HepG2 (cell line): ENCODE results near the gene BLOC1S4. TPM values are rescaled to one million over a fixed set of nuclear protein-coding genes. Genes with fewer than 3 reads are reported as not detected.

ENCODE experiments used
- ETV6 ChIP-seq: sonication (generic); formaldehyde crosslinking; conservative IDR thresholded peaks from 2 replicates; pipeline ENCODE4 v1.4.0; 2020; ENCODE audit warnings: missing genetic modification reagents
- HCFC1 ChIP-seq: fragments of 150-350 bp; IDR thresholded peaks from 2 replicates; pipeline ENCODE4 v1.6.1; 2014; ENCODE audit warnings: low read depth, low read length
- MYC ChIP-seq: sonication (generic); formaldehyde crosslinking; IDR thresholded peaks from 2 replicates; pipeline ENCODE4 v1.9.0; 2021; ENCODE audit warnings: missing genetic modification reagents, borderline replicate concordance
- PCBP2 ChIP-seq: fragments of 200-400 bp; formaldehyde crosslinking; optimal IDR thresholded peaks from 2 replicates; pipeline ENCODE3; 2018; ENCODE audit warnings: low read length, low read depth; ENCODE audit not compliant: poor library complexity, severe bottlenecking
- SAFB2 ChIP-seq: sonication (generic); formaldehyde crosslinking; IDR thresholded peaks from 2 replicates; pipeline ENCODE4 v1.5.1; 2020; ENCODE audit warnings: missing genetic modification reagents, low read depth, mild to moderate bottlenecking, borderline replicate concordance
- ZNF17 ChIP-seq: sonication (generic); formaldehyde crosslinking; IDR thresholded peaks from 2 replicates; pipeline ENCODE4 v1.5.0; 2020; ENCODE audit warnings: mild to moderate bottlenecking, missing genetic modification reagents
- polyA plus RNA-seq, 8 experiments: library from polyadenylated mRNA; depleted of rRNA in 3 of 8; stranded (reverse) in 7 of 8; unstranded in 1 of 8; fragments of >200 nt; fragmentation: Illumina TruSeq in 4 of 8; extraction: Trizol in 4 of 8; gene quantifications; 2 replicates each; pipeline versions ENCODE4 v1.2.1 to v1.2.3, GENCODE V29; 2011 to 2016; ENCODE audit warnings: low read depth in 4 of 8, missing spikeins in 1 of 8, mixed read lengths in 1 of 8; ENCODE audit not compliant: insufficient read depth in 1 of 8
- total RNA-seq, 5 experiments: library from RNA; depleted of rRNA; stranded (reverse); fragments of >200 nt; fragmentation: Illumina TruSeq; extraction: Trizol; gene quantifications; 2 replicates each; pipeline ENCODE4 v1.2.3, GENCODE V29; 2016; ENCODE audit warnings: low read depth in 1 of 5
- TF ChIP-seq, protein P1 (sequence below): IDR thresholded peaks from 2 replicates; pipeline ENCODE4 v1.6.1; 2016; ENCODE audit warnings: low read depth, missing genetic modification reagents, missing compliant biosample characterization
- TF ChIP-seq, protein P2 (sequence below): sonication (generic); formaldehyde crosslinking; IDR thresholded peaks from 2 replicates; pipeline ENCODE4; 2020; ENCODE audit warnings: missing genetic modification reagents, mild to moderate bottlenecking, borderline replicate concordance
- TF ChIP-seq, protein P3 (sequence below): sonication (generic); formaldehyde crosslinking; conservative IDR thresholded peaks from 2 replicates; pipeline ENCODE4 v1.4.0; 2020; ENCODE audit warnings: missing genetic modification reagents
- TF ChIP-seq, protein P4 (sequence below): sonication (generic); formaldehyde crosslinking; IDR thresholded peaks from 2 replicates; pipeline ENCODE4 v1.4.0; 2020; ENCODE audit warnings: missing genetic modification reagents, borderline replicate concordance
- TF ChIP-seq, protein P5 (sequence below): IDR thresholded peaks from 2 replicates; pipeline ENCODE4 v1.6.1; 2012; ENCODE audit warnings: low read length, improper control_type of control experiment

Gene BLOC1S4
- total and polyA plus RNA-seq, 2 of the 13 experiments (the other 11 are each of a cell fraction or from before 2014, with no cell fraction given), result 15.5 to 20.9 TPM

DNA sequence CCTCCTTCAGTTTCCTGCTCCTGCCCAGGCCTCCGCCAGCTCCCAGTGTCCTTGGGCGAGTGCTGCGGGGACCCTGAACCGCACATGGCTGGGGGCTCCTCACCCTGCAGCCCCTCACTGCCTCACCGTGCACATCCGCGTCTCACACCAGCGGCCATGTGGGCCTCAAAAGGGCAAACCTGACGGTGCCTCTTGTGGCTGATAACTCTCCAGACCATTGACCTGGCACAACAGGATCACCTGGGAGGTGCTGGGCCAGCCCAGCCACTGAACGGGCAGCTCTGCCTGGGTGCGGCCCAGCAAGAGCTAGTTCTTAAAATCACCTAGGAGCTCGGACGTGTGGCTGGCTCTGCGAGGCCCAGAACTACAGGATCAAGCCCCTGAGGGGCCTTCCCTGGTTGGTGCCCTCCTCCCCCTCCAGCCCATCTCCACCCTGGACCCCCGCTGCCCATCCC lies 26.4 kb upstream of the BLOC1S4 start (continued):
- TF ChIP-seq, protein P1, sequence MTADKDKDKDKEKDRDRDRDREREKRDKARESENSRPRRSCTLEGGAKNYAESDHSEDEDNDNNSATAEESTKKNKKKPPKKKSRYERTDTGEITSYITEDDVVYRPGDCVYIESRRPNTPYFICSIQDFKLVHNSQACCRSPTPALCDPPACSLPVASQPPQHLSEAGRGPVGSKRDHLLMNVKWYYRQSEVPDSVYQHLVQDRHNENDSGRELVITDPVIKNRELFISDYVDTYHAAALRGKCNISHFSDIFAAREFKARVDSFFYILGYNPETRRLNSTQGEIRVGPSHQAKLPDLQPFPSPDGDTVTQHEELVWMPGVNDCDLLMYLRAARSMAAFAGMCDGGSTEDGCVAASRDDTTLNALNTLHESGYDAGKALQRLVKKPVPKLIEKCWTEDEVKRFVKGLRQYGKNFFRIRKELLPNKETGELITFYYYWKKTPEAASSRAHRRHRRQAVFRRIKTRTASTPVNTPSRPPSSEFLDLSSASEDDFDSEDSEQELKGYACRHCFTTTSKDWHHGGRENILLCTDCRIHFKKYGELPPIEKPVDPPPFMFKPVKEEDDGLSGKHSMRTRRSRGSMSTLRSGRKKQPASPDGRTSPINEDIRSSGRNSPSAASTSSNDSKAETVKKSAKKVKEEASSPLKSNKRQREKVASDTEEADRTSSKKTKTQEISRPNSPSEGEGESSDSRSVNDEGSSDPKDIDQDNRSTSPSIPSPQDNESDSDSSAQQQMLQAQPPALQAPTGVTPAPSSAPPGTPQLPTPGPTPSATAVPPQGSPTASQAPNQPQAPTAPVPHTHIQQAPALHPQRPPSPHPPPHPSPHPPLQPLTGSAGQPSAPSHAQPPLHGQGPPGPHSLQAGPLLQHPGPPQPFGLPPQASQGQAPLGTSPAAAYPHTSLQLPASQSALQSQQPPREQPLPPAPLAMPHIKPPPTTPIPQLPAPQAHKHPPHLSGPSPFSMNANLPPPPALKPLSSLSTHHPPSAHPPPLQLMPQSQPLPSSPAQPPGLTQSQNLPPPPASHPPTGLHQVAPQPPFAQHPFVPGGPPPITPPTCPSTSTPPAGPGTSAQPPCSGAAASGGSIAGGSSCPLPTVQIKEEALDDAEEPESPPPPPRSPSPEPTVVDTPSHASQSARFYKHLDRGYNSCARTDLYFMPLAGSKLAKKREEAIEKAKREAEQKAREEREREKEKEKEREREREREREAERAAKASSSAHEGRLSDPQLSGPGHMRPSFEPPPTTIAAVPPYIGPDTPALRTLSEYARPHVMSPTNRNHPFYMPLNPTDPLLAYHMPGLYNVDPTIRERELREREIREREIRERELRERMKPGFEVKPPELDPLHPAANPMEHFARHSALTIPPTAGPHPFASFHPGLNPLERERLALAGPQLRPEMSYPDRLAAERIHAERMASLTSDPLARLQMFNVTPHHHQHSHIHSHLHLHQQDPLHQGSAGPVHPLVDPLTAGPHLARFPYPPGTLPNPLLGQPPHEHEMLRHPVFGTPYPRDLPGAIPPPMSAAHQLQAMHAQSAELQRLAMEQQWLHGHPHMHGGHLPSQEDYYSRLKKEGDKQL, result 0 out of 2 replicates have a peak, but pooled peaks have one; percentile 26
- TF ChIP-seq ZNF17 (CRISPR knock-in tag) (no peak), MYC (CRISPR knock-in tag) (peak; percentile 32; the same call in 1 of the 2 replicates), SAFB2 (CRISPR knock-in tag) (0 out of 2 replicates have a peak, but pooled peaks have one; percentile 73), HCFC1 (no peak), PCBP2 (no peak), ETV6 (CRISPR knock-in tag) (no peak)
- TF ChIP-seq, protein P2, sequence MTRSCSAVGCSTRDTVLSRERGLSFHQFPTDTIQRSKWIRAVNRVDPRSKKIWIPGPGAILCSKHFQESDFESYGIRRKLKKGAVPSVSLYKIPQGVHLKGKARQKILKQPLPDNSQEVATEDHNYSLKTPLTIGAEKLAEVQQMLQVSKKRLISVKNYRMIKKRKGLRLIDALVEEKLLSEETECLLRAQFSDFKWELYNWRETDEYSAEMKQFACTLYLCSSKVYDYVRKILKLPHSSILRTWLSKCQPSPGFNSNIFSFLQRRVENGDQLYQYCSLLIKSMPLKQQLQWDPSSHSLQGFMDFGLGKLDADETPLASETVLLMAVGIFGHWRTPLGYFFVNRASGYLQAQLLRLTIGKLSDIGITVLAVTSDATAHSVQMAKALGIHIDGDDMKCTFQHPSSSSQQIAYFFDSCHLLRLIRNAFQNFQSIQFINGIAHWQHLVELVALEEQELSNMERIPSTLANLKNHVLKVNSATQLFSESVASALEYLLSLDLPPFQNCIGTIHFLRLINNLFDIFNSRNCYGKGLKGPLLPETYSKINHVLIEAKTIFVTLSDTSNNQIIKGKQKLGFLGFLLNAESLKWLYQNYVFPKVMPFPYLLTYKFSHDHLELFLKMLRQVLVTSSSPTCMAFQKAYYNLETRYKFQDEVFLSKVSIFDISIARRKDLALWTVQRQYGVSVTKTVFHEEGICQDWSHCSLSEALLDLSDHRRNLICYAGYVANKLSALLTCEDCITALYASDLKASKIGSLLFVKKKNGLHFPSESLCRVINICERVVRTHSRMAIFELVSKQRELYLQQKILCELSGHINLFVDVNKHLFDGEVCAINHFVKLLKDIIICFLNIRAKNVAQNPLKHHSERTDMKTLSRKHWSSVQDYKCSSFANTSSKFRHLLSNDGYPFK, result no peak
- TF ChIP-seq, protein P3, sequence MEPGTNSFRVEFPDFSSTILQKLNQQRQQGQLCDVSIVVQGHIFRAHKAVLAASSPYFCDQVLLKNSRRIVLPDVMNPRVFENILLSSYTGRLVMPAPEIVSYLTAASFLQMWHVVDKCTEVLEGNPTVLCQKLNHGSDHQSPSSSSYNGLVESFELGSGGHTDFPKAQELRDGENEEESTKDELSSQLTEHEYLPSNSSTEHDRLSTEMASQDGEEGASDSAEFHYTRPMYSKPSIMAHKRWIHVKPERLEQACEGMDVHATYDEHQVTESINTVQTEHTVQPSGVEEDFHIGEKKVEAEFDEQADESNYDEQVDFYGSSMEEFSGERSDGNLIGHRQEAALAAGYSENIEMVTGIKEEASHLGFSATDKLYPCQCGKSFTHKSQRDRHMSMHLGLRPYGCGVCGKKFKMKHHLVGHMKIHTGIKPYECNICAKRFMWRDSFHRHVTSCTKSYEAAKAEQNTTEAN, result no peak
- TF ChIP-seq, protein P4, sequence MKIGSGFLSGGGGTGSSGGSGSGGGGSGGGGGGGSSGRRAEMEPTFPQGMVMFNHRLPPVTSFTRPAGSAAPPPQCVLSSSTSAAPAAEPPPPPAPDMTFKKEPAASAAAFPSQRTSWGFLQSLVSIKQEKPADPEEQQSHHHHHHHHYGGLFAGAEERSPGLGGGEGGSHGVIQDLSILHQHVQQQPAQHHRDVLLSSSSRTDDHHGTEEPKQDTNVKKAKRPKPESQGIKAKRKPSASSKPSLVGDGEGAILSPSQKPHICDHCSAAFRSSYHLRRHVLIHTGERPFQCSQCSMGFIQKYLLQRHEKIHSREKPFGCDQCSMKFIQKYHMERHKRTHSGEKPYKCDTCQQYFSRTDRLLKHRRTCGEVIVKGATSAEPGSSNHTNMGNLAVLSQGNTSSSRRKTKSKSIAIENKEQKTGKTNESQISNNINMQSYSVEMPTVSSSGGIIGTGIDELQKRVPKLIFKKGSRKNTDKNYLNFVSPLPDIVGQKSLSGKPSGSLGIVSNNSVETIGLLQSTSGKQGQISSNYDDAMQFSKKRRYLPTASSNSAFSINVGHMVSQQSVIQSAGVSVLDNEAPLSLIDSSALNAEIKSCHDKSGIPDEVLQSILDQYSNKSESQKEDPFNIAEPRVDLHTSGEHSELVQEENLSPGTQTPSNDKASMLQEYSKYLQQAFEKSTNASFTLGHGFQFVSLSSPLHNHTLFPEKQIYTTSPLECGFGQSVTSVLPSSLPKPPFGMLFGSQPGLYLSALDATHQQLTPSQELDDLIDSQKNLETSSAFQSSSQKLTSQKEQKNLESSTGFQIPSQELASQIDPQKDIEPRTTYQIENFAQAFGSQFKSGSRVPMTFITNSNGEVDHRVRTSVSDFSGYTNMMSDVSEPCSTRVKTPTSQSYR (CRISPR knock-in tag), result no peak
- TF ChIP-seq, protein P5, sequence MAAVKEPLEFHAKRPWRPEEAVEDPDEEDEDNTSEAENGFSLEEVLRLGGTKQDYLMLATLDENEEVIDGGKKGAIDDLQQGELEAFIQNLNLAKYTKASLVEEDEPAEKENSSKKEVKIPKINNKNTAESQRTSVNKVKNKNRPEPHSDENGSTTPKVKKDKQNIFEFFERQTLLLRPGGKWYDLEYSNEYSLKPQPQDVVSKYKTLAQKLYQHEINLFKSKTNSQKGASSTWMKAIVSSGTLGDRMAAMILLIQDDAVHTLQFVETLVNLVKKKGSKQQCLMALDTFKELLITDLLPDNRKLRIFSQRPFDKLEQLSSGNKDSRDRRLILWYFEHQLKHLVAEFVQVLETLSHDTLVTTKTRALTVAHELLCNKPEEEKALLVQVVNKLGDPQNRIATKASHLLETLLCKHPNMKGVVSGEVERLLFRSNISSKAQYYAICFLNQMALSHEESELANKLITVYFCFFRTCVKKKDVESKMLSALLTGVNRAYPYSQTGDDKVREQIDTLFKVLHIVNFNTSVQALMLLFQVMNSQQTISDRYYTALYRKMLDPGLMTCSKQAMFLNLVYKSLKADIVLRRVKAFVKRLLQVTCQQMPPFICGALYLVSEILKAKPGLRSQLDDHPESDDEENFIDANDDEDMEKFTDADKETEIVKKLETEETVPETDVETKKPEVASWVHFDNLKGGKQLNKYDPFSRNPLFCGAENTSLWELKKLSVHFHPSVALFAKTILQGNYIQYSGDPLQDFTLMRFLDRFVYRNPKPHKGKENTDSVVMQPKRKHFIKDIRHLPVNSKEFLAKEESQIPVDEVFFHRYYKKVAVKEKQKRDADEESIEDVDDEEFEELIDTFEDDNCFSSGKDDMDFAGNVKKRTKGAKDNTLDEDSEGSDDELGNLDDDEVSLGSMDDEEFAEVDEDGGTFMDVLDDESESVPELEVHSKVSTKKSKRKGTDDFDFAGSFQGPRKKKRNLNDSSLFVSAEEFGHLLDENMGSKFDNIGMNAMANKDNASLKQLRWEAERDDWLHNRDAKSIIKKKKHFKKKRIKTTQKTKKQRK, result no peak
